Transverse colon (tissue), 4 donors: ENCODE measurements around the gene ARFGAP3. TPM values are rescaled to one million over a fixed set of nuclear protein-coding genes. Genes with fewer than 3 reads are reported as not detected.

Experiments used
- DNase-seq: peaks from one replicate; pipeline ENCODE4 v3.0.0-alpha.2; 2019
- H3K27ac ChIP-seq, 4 donors: fragments of 200-600 bp; sonication (generic); 2 replicates each; pipeline ENCODE4 v1.5.1; 2016 to 2018; ENCODE audit warnings: inconsistent platforms in 4 of 4
- H3K27me3 ChIP-seq: fragments of 200-600 bp; sonication (generic); 2 replicates; pipeline ENCODE4 v1.5.1; 2017; ENCODE audit warnings: inconsistent platforms
- H3K36me3 ChIP-seq, 4 donors: fragments of 200-600 bp; sonication (generic); 2 replicates each; pipeline ENCODE4 v1.5.1; 2017 to 2019; ENCODE audit warnings: inconsistent platforms in 4 of 4
- H3K4me1 ChIP-seq, 4 donors: fragments of 200-600 bp; sonication (generic); 2 replicates each; pipeline ENCODE4 v1.5.1; 2017 to 2020; ENCODE audit warnings: inconsistent platforms in 4 of 4
- H3K4me3 ChIP-seq, 4 donors: fragments of 200-600 bp; sonication (generic); 1 replicate in 1 of 4; 2 replicates in 3 of 4; pipeline versions ENCODE4 v1.5.1 to v1.6.1; 2017 to 2019; ENCODE audit warnings: inconsistent platforms in 4 of 4
- H3K9me3 ChIP-seq, 2 donors: fragments of 200-600 bp; sonication (generic); 2 replicates each; pipeline ENCODE4 v1.5.1; 2017 to 2019; ENCODE audit warnings: inconsistent platforms in 2 of 2
- EP300 ChIP-seq: sonication (generic); formaldehyde crosslinking; IDR thresholded peaks from one replicate; pipeline ENCODE4 v1.6.1; 2017; ENCODE audit warnings: antibody characterized with exemption, low read depth
- POLR2A ChIP-seq: fragments of 450-650 bp; IDR thresholded peaks from one replicate; pipeline ENCODE4 v1.6.1; 2016; ENCODE audit warnings: antibody characterized with exemption, mild to moderate bottlenecking, moderate library complexity
- POLR2AphosphoS5 ChIP-seq, 3 donors: sonication (generic); formaldehyde crosslinking; IDR thresholded peaks; one replicate each; pipeline ENCODE4 v1.6.1; 2016; ENCODE audit warnings: antibody characterized with exemption in 3 of 3
- WGBS, 2 donors: methylation state at CpG; one replicate each; pipeline ENCODE4 v1.1.5; 2018; ENCODE audit warnings: low coverage in 1 of 2; 5-methylcytosine and 5-hydroxymethylcytosine counted together
- in situ Hi-C, 4 donors: fragments of 200-750 bp; cut with MboI; loops; one replicate each; pipeline versions ENCODE4 v1.15.0 to v1.15.1; 2017; ENCODE audit warnings: low sequenced_read_pairs in 3 of 4, low pct_ligation_motif_present in 1 of 4, low pct_unique_long_range_greater_than_20kb in 1 of 4
- intact Hi-C: fragments of 100-400 bp; cut with DNase I; formaldehyde crosslinking; loops from one replicate; pipeline ENCODE4 v1.15.1; 2023; ENCODE audit warnings: low total_unique reads
- total RNA-seq, 4 donors: library from RNA; depleted of rRNA; stranded (reverse); fragments of >200 nt; gene quantifications; one replicate each; pipeline ENCODE4 v1.1.0, GENCODE V29; 2016
- TF ChIP-seq, protein P1 (sequence below), 5 experiments: fragments of 200-600 bp in 3 of 5; fragments of 450-650 bp in 2 of 5; sonication (generic) in 3 of 5; IDR thresholded peaks; 1 replicate in 2 of 5; 2 replicates in 3 of 5; pipeline ENCODE4 v1.5.1; 2016 to 2017; ENCODE audit warnings: antibody characterized with exemption in 5 of 5, inconsistent platforms in 3 of 5, mild to moderate bottlenecking in 2 of 5, moderate library complexity in 1 of 5

The ARFGAP3 gene
- total RNA-seq, 4 donors from 2014 or later, result 24.3 to 43.5 (median 33.3) TPM

DNA sequence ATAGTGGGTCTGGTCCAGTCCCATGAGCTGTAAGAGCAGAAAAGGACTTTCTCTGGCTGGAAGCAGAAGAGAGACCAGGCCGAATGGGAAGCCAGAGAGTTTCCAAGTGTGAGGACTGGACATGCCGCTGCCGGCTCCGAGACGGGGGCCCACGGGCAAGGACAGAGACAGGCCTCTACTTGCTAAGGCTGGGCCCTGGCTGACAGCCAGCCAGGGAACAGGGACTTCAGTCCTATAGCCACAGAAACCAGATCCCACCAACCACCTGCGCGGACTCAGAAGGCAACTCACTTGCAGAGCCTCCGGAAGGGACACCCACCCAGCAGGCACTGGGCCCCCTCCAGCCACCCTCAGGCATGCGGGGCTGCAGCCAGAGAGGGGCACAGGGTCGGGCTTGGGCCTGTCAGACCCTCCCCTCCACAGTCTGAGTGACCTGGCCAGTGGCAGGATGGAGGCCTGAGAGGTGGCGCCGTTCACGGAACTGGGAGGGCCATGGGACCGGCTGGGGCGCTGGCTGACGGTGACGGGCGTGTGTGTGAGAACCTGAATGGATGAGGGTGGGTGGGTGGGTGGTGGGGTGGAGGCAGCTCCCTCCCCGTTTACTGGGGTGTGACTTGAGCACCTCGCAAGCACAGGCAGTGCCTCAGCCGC, 88.6 kb downstream of the ARFGAP3 start:
- no peak overlapping the region for H3K4me3 ChIP-seq
- H3K27ac ChIP-seq, result no peak overlapping the region
- no peaks in the 10 kb centered on the region for H3K27me3 ChIP-seq
- no peaks in the 10 kb centered on the region for H3K9me3 ChIP-seq
- intact Hi-C loops, result no loop called here
- peaks cover 3 to 16% (median 8%) of the 10 kb centered on the region in 4 donors for H3K4me1 ChIP-seq
- TF ChIP-seq POLR2A (no peak), EP300 (no peak), POLR2AphosphoS5 (IDR thresholded peaks at IDR 0.05) (no peak)
- TF ChIP-seq, protein P1, sequence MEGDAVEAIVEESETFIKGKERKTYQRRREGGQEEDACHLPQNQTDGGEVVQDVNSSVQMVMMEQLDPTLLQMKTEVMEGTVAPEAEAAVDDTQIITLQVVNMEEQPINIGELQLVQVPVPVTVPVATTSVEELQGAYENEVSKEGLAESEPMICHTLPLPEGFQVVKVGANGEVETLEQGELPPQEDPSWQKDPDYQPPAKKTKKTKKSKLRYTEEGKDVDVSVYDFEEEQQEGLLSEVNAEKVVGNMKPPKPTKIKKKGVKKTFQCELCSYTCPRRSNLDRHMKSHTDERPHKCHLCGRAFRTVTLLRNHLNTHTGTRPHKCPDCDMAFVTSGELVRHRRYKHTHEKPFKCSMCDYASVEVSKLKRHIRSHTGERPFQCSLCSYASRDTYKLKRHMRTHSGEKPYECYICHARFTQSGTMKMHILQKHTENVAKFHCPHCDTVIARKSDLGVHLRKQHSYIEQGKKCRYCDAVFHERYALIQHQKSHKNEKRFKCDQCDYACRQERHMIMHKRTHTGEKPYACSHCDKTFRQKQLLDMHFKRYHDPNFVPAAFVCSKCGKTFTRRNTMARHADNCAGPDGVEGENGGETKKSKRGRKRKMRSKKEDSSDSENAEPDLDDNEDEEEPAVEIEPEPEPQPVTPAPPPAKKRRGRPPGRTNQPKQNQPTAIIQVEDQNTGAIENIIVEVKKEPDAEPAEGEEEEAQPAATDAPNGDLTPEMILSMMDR (IDR thresholded peaks at IDR 0.05), result no peak
- no peaks in the 10 kb centered on the region for H3K36me3 ChIP-seq
- in situ Hi-C loops, result no loop called here
- DNase-seq, result no peak
- WGBS, 2 donors, result 82% methylated on average over 10 of the region's 22 CpGs; no CpG with 5 or more reads in 1 of the 2 donors

DNA sequence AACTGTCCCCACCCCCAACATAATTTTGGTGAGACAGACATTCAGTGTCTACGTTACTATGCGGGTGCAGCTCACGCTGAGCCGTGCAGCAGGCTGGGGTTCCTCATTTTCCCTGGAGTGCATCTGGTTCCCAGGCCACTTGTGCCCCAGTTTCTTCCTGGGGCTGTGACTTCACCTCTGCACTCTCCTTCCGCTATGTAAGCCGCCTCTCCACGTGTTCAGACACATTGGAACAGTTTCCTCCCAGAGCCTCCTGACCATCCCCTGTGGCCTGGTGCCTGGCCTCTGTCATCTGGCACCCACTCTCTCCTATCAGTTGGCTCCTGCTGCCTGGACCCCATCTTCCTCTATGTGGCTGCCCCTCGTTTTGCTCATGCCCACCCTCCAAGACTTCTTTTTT, 90.2 kb downstream of the ARFGAP3 start:
- in situ Hi-C loops, result no loop called here
- no peak for DNase-seq
- WGBS, 2 donors, result 29 to 84% methylated on average over 1 to 8 of the region's 8 CpGs
- H3K4me1 ChIP-seq, result peaks cover 3 to 16% (median 8%) of the 10 kb centered on the region in 4 donors
- H3K27me3 ChIP-seq, result no peaks in the 10 kb centered on the region
- no peak overlapping the region for H3K27ac ChIP-seq
- intact Hi-C loops, result no loop called here
- H3K4me3 ChIP-seq, result no peak overlapping the region
- H3K9me3 ChIP-seq, result no peaks in the 10 kb centered on the region
- no peaks in the 10 kb centered on the region for H3K36me3 ChIP-seq
- no peak for TF ChIP-seq POLR2AphosphoS5 (IDR thresholded peaks at IDR 0.05)
- TF ChIP-seq POLR2A, result no peak
- TF ChIP-seq, protein P1 (IDR thresholded peaks at IDR 0.05), result no peak
- no peak for TF ChIP-seq EP300

DNA sequence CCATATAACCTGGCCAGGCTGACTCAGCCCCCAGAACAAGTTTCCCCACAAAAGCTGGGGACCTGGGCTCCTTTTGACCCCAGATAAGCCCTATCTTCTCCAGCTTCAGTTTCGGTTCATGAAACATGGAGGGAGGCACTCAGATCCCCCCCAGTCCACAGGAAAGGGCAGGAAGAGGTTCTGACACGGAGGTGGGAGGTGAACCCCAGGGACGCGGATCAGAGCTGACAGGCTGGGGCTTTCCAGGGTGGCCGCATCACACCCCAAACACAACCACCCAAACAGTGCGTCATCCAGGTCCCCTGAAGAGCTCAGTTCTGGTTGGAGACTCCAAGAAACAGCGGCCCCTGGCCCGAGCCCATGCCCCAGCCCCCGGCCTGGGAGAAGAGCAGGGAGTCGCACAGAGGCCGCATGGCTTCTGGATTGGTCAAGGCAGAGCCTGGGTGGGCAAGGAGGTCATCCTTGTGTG, 92.1 kb downstream of the ARFGAP3 start:
- H3K4me1 ChIP-seq, result peaks cover 3 to 10% (median 6%) of the 10 kb centered on the region in 4 donors
- intact Hi-C loops, result no loop called here
- no peaks in the 10 kb centered on the region for H3K36me3 ChIP-seq
- DNase-seq, result no peak
- H3K27me3 ChIP-seq, result no peaks in the 10 kb centered on the region
- no peak overlapping the region for H3K27ac ChIP-seq
- H3K9me3 ChIP-seq, result no peaks in the 10 kb centered on the region
- H3K4me3 ChIP-seq, result no peak overlapping the region
- in situ Hi-C loops, result no loop called here
- TF ChIP-seq POLR2A, result no peak
- TF ChIP-seq POLR2AphosphoS5 (IDR thresholded peaks at IDR 0.05), result no peak
- TF ChIP-seq EP300, result no peak
- TF ChIP-seq, protein P1 (IDR thresholded peaks at IDR 0.05), result no peak
- WGBS, 2 donors, result 74% methylated on average over 9 of the region's 11 CpGs; no CpG with 5 or more reads in 1 of the 2 donors

DNA sequence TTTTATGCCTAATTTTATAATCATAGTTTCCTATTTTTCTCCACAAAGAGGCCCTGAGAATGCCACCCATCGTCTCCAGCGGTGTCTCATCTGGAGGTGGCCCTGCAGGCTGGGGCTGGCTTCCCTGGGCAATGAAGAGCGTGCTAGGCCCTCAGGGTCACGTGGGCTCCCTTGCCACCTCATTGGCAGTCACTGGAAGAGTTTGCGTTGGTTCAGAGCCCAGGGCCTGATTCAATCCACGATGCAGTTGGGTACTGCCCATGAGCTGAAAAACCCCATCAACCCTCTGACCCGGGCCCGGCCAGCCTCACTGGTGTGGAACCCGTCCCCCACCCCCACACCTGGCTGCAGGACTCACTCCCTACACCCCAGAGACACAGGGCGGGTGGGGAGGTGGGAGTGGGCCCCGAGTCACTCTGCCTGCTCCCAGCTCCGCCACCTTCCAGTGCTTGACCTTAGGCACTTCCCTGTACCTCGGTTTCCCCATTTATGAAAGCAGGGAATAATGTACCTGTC, 93.0 kb downstream of the ARFGAP3 start:
- H3K27ac ChIP-seq, result no peak overlapping the region
- no peaks in the 10 kb centered on the region for H3K36me3 ChIP-seq
- 93% methylated on average over 13 of the region's 13 CpGs; no CpG with 5 or more reads in 1 of the 2 donors for WGBS, 2 donors
- intact Hi-C loops, result no loop called here
- no peak for DNase-seq
- H3K9me3 ChIP-seq, result no peaks in the 10 kb centered on the region
- TF ChIP-seq, protein P1 (IDR thresholded peaks at IDR 0.05), result no peak
- TF ChIP-seq POLR2A (no peak), POLR2AphosphoS5 (IDR thresholded peaks at IDR 0.05) (no peak), EP300 (no peak)
- H3K4me1 ChIP-seq, result peaks cover 0 to 1% (median 0%) of the 10 kb centered on the region in 4 donors
- no peaks in the 10 kb centered on the region for H3K27me3 ChIP-seq
- in situ Hi-C loops, result no loop called here
- H3K4me3 ChIP-seq, result no peak overlapping the region
